AG10803 (cell line): Measurements from ENCODE around the gene SMOC2.

Experiments
- DNase-seq: peaks from one replicate; pipeline ENCODE4 v3.0.0; 2010; ENCODE audit warnings: low read depth
- H3K4me3 ChIP-seq: 2 replicates; pipeline ENCODE4 v1.5.1; 2011; ENCODE audit warnings: mild to moderate bottlenecking, low read length, control low read depth
- CTCF ChIP-seq: conservative IDR thresholded peaks from 2 replicates; pipeline ENCODE4 v1.5.1; 2011; ENCODE audit warnings: mild to moderate bottlenecking, low read length, control low read depth, inconsistent platforms

Gene SMOC2

GRCh38 chr6:168520233-168520632, 79.2 kb downstream of the SMOC2 start:
- H3K4me3 ChIP-seq, result no peak overlapping the region
- TF ChIP-seq CTCF, result no peak
- DNase-seq, result no peak

- DNase-seq, result no peak
- no peak overlapping the region for H3K4me3 ChIP-seq
- TF ChIP-seq CTCF, result no peak
These were observed 83.6 kb downstream of the SMOC2 start for GRCh38 chr6:168524571-168525001.

- no peak for DNase-seq
- H3K4me3 ChIP-seq, result no peak overlapping the region
- TF ChIP-seq CTCF, result no peak
These were observed 84.1 kb downstream of the SMOC2 start for GRCh38 chr6:168525114-168525513.

- DNase-seq, result no peak
- H3K4me3 ChIP-seq, result no peak overlapping the region
- no peak for TF ChIP-seq CTCF
These were observed 85.1 kb downstream of the SMOC2 start for GRCh38 chr6:168525926-168526630.

GRCh38 chr6:168526841-168527281, 85.9 kb downstream of the SMOC2 start:
- H3K4me3 ChIP-seq, result no peak overlapping the region
- TF ChIP-seq CTCF, result no peak
- DNase-seq, result no peak

- no peak for DNase-seq
- no peak for TF ChIP-seq CTCF
- H3K4me3 ChIP-seq, result no peak overlapping the region
These were observed 86.6 kb downstream of the SMOC2 start for GRCh38 chr6:168527451-168528210.
